ENCODE measurements around the gene NTNG1.

Gene NTNG1

DNA sequence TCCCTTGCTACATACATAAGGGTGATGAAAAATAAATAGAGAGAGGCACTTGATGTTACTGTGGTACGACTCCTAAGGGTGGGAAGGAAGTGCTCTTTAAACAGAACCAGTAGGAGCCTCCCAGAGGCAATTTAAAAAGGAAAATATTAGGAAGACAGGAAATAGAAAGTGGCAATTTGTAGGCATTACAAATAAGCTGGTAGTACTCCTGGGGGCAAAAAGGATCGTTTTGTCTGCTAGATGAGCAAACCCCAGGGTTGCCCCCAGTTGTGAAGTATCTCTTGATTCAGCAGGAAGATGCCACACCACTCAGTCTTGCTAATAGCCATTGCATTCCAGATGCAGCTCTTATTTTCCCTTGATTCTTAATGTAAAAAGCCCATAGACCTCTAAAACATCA, 303.0 kb downstream of the NTNG1 start:
- Histone ChIP-seq H3K27me3 (ENCODE audit: control insufficient read depth, insufficient read depth, low read length) (no peaks in the 10 kb centered on the region), H3K4me3 (ENCODE audit: low read length) (no peak overlapping the region), H3K36me3 (ENCODE audit: control insufficient read depth, insufficient read depth, low read length) (no peaks in the 10 kb centered on the region), H3K9me3 (ENCODE audit: control insufficient read depth, insufficient read depth, low read length) (no peaks in the 10 kb centered on the region), H3K27ac (ENCODE audit: low read length) (no peak overlapping the region), H3K4me1 (ENCODE audit: control insufficient read depth, insufficient read depth, low read length) (no peaks in the 10 kb centered on the region)
- DNase-seq (ENCODE audit: low read depth, low spot score), result no peak
- no CpG with 5 or more reads among the region's 2 CpGs for WGBS (ENCODE audit: insufficient coverage, insufficient read length)

- H3K36me3 ChIP-seq (ENCODE audit: control insufficient read depth, insufficient read depth, low read length), result no peaks in the 10 kb centered on the region
- H3K4me3 ChIP-seq (ENCODE audit: low read length), result no peak overlapping the region
- H3K27ac ChIP-seq (ENCODE audit: low read length), result no peak overlapping the region
- no peaks in the 10 kb centered on the region for H3K9me3 ChIP-seq (ENCODE audit: control insufficient read depth, insufficient read depth, low read length)
- WGBS (ENCODE audit: insufficient coverage, insufficient read length), result no CpG with 5 or more reads among the region's 1 CpG
- no peaks in the 10 kb centered on the region for H3K4me1 ChIP-seq (ENCODE audit: control insufficient read depth, insufficient read depth, low read length)
- no peak for DNase-seq (ENCODE audit: low read depth, low spot score)
- no peaks in the 10 kb centered on the region for H3K27me3 ChIP-seq (ENCODE audit: control insufficient read depth, insufficient read depth, low read length)
These were observed 303.5 kb downstream of the NTNG1 start for GRCh38 chr1:107444302-107444701.

- H3K27ac ChIP-seq (ENCODE audit: low read length), result no peak overlapping the region
- no peak for DNase-seq (ENCODE audit: low read depth, low spot score)
- no peak overlapping the region for H3K4me3 ChIP-seq (ENCODE audit: low read length)
- no peaks in the 10 kb centered on the region for H3K36me3 ChIP-seq (ENCODE audit: control insufficient read depth, insufficient read depth, low read length)
- WGBS (ENCODE audit: insufficient coverage, insufficient read length), result no CpG with 5 or more reads among the region's 3 CpGs
- H3K27me3 ChIP-seq (ENCODE audit: control insufficient read depth, insufficient read depth, low read length), result no peaks in the 10 kb centered on the region
- H3K9me3 ChIP-seq (ENCODE audit: control insufficient read depth, insufficient read depth, low read length), result no peaks in the 10 kb centered on the region
- H3K4me1 ChIP-seq (ENCODE audit: control insufficient read depth, insufficient read depth, low read length), result no peaks in the 10 kb centered on the region
These were observed 308.5 kb downstream of the NTNG1 start for GRCh38 chr1:107449326-107449725.

- H3K27ac ChIP-seq (ENCODE audit: low read length), result no peak overlapping the region
- H3K36me3 ChIP-seq (ENCODE audit: control insufficient read depth, insufficient read depth, low read length), result no peaks in the 10 kb centered on the region
- no peaks in the 10 kb centered on the region for H3K4me1 ChIP-seq (ENCODE audit: control insufficient read depth, insufficient read depth, low read length)
- DNase-seq (ENCODE audit: low read depth, low spot score), result no peak
- no peaks in the 10 kb centered on the region for H3K27me3 ChIP-seq (ENCODE audit: control insufficient read depth, insufficient read depth, low read length)
- H3K4me3 ChIP-seq (ENCODE audit: low read length), result no peak overlapping the region
- no CpG with 5 or more reads among the region's 5 CpGs for WGBS (ENCODE audit: insufficient coverage, insufficient read length)
- no peaks in the 10 kb centered on the region for H3K9me3 ChIP-seq (ENCODE audit: control insufficient read depth, insufficient read depth, low read length)
These were observed 310.2 kb downstream of the NTNG1 start for GRCh38 chr1:107450899-107451664.

GRCh38 chr1:107451715-107452114, 310.9 kb downstream of the NTNG1 start:
- Histone ChIP-seq H3K4me1 (ENCODE audit: control insufficient read depth, insufficient read depth, low read length) (no peaks in the 10 kb centered on the region), H3K9me3 (ENCODE audit: control insufficient read depth, insufficient read depth, low read length) (no peaks in the 10 kb centered on the region), H3K36me3 (ENCODE audit: control insufficient read depth, insufficient read depth, low read length) (no peaks in the 10 kb centered on the region), H3K27me3 (ENCODE audit: control insufficient read depth, insufficient read depth, low read length) (no peaks in the 10 kb centered on the region), H3K27ac (ENCODE audit: low read length) (no peak overlapping the region), H3K4me3 (ENCODE audit: low read length) (no peak overlapping the region)
- WGBS (ENCODE audit: insufficient coverage, insufficient read length), result no CpG with 5 or more reads among the region's 2 CpGs
- no peak for DNase-seq (ENCODE audit: low read depth, low spot score)

GRCh38 chr1:107454791-107455190, 314.0 kb downstream of the NTNG1 start:
- Histone ChIP-seq H3K36me3 (ENCODE audit: control insufficient read depth, insufficient read depth, low read length) (no peaks in the 10 kb centered on the region), H3K9me3 (ENCODE audit: control insufficient read depth, insufficient read depth, low read length) (no peaks in the 10 kb centered on the region), H3K27me3 (ENCODE audit: control insufficient read depth, insufficient read depth, low read length) (no peaks in the 10 kb centered on the region), H3K27ac (ENCODE audit: low read length) (no peak overlapping the region), H3K4me1 (ENCODE audit: control insufficient read depth, insufficient read depth, low read length) (no peaks in the 10 kb centered on the region), H3K4me3 (ENCODE audit: low read length) (no peak overlapping the region)
- WGBS (ENCODE audit: insufficient coverage, insufficient read length), result no CpG with 5 or more reads among the region's 4 CpGs
- no peak for DNase-seq (ENCODE audit: low read depth, low spot score)

DNA sequence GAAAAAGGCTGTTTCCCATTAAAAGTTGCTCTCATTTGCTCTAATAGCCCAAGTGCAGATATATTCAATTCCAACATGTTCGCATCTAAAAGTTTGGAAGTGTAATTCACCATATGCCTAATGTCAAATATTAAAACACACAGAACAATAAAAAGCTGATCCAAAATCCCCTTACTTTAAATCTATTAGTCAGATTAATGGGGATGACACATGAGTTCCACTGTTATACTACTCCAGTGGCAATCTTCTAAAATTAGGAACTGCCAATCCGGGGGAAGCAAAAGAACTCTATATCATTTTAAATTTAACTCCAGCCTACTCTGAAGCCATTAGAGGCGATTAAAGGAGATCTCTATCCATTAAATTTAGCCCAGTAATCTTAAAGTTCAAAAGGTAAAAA, 317.1 kb downstream of the NTNG1 start:
- Histone ChIP-seq H3K4me3 (ENCODE audit: low read length) (no peak overlapping the region), H3K27ac (ENCODE audit: low read length) (no peak overlapping the region), H3K36me3 (ENCODE audit: control insufficient read depth, insufficient read depth, low read length) (no peaks in the 10 kb centered on the region), H3K4me1 (ENCODE audit: control insufficient read depth, insufficient read depth, low read length) (no peaks in the 10 kb centered on the region), H3K9me3 (ENCODE audit: control insufficient read depth, insufficient read depth, low read length) (no peaks in the 10 kb centered on the region), H3K27me3 (ENCODE audit: control insufficient read depth, insufficient read depth, low read length) (no peaks in the 10 kb centered on the region)
- DNase-seq (ENCODE audit: low read depth, low spot score), result no peak
- no CpG with 5 or more reads among the region's 3 CpGs for WGBS (ENCODE audit: insufficient coverage, insufficient read length)

DNA sequence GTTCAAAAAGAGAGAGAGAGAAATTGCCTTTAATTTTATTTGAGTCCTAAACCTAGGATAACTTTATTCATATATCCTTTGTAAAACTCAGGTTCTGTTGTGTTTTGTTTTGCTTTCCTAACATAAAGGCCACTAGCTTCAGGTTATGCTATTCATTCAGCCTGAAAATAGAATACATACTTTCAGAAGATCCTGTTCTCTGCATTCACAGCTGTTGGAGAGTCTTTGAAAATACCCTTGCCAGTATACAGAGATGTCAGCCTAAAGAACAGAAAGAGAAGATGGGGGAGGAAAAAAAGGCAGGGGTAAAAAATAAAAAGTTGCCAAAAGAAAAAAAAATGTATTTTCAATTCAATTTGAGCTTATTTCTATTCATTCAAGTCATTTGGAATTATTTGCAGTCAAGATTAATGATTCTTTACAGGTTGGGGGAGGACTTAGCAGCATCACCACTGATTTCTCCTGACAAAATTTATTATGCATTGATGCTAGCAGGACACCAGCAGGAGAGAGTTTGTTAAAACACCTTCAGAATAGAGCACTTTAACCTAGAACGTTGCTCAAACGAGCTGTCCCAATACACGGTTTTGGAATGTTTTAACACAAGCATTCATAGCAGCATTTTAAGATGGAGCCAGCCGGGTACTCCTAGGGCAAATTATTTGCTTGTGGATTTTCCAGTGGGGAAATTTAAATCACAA, 318.5 kb downstream of the NTNG1 start:
- no peaks in the 10 kb centered on the region for H3K4me1 ChIP-seq (ENCODE audit: control insufficient read depth, insufficient read depth, low read length)
- WGBS (ENCODE audit: insufficient coverage, insufficient read length), result no CpG with 5 or more reads among the region's 4 CpGs
- no peaks in the 10 kb centered on the region for H3K36me3 ChIP-seq (ENCODE audit: control insufficient read depth, insufficient read depth, low read length)
- no peak for DNase-seq (ENCODE audit: low read depth, low spot score)
- H3K9me3 ChIP-seq (ENCODE audit: control insufficient read depth, insufficient read depth, low read length), result no peaks in the 10 kb centered on the region
- H3K4me3 ChIP-seq (ENCODE audit: low read length), result no peak overlapping the region
- no peaks in the 10 kb centered on the region for H3K27me3 ChIP-seq (ENCODE audit: control insufficient read depth, insufficient read depth, low read length)
- H3K27ac ChIP-seq (ENCODE audit: low read length), result no peak overlapping the region

DNA sequence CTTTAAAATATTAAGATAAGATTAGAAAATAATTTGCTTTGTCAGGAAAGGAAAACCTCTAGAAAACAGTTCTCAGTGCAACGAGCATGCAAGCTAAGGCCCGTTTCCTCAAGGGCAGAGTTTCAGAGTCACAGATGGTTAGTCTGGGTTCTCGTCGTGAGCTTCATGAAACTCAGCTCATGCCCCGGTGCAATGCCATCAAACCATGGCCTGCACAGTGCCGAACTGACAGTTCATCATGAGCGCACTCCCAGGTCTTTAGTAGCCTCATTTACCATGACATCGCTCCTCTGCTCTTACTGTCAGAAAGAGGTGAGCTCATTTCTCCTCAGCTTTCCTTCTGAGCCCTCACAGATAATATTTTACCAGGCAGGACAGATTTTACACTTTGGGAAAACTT, 319.2 kb downstream of the NTNG1 start:
- H3K27ac ChIP-seq (ENCODE audit: low read length), result no peak overlapping the region

DNA sequence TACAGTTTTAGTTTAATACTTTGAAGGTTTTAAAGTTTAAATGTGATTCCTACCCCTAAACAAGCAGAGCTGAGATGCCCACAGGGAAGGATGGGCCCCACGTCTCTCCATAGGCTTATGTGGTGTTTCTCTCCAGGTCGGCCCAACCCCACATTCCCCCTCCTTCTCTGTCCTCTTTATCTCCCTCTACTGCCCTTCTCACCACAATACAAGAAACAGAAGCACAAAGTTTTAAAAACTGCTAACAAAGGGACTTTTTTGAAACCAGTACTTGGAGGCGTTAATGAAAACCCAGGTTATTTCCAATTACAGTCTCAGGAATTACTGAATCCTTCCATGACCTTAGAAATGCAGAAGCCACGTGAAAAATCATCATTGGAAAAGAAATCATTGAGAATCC, 324.0 kb downstream of the NTNG1 start:
- no peak overlapping the region for H3K4me3 ChIP-seq (ENCODE audit: low read length)
- no peaks in the 10 kb centered on the region for H3K27me3 ChIP-seq (ENCODE audit: control insufficient read depth, insufficient read depth, low read length)
- no peak for DNase-seq (ENCODE audit: low read depth, low spot score)
- no CpG with 5 or more reads among the region's 4 CpGs for WGBS (ENCODE audit: insufficient coverage, insufficient read length)
- H3K36me3 ChIP-seq (ENCODE audit: control insufficient read depth, insufficient read depth, low read length), result no peaks in the 10 kb centered on the region
- no peaks in the 10 kb centered on the region for H3K9me3 ChIP-seq (ENCODE audit: control insufficient read depth, insufficient read depth, low read length)
- no peaks in the 10 kb centered on the region for H3K4me1 ChIP-seq (ENCODE audit: control insufficient read depth, insufficient read depth, low read length)
- no peak overlapping the region for H3K27ac ChIP-seq (ENCODE audit: low read length)

More for the DNA sequence above, 319.2 kb downstream of the NTNG1 start:
- H3K27me3 ChIP-seq (ENCODE audit: control insufficient read depth, insufficient read depth, low read length), result no peaks in the 10 kb centered on the region
- no peaks in the 10 kb centered on the region for H3K9me3 ChIP-seq (ENCODE audit: control insufficient read depth, insufficient read depth, low read length)
- no peaks in the 10 kb centered on the region for H3K4me1 ChIP-seq (ENCODE audit: control insufficient read depth, insufficient read depth, low read length)
- no peak for DNase-seq (ENCODE audit: low read depth, low spot score)
- no peak overlapping the region for H3K4me3 ChIP-seq (ENCODE audit: low read length)
- WGBS (ENCODE audit: insufficient coverage, insufficient read length), result no CpG with 5 or more reads among the region's 8 CpGs
- no peaks in the 10 kb centered on the region for H3K36me3 ChIP-seq (ENCODE audit: control insufficient read depth, insufficient read depth, low read length)

DNA sequence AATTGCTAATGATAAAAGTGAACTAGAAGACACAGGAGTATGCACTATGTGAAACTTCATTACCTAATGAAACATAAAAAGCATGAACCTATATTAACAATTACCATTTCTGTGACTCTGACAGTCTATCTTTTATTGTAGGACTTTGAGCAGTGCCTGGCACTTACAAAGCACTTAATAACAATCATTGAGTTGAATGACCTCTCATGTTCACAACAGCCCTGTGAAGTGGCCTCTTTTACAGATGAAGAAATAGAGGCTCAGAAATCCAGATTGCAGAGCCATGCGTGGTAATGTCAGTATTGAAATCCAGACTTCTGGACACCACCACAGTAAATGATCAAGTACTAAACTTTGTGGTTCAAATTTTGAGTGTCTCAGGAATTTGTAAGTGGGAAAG, 326.4 kb downstream of the NTNG1 start:
- no peak for DNase-seq (ENCODE audit: low read depth, low spot score)
- no CpG with 5 or more reads among the region's 1 CpG for WGBS (ENCODE audit: insufficient coverage, insufficient read length)

More for the DNA sequence above, 326.4 kb downstream of the NTNG1 start:
- Histone ChIP-seq H3K36me3 (ENCODE audit: control insufficient read depth, insufficient read depth, low read length) (no peaks in the 10 kb centered on the region), H3K27me3 (ENCODE audit: control insufficient read depth, insufficient read depth, low read length) (no peaks in the 10 kb centered on the region), H3K9me3 (ENCODE audit: control insufficient read depth, insufficient read depth, low read length) (no peaks in the 10 kb centered on the region), H3K27ac (ENCODE audit: low read length) (no peak overlapping the region), H3K4me3 (ENCODE audit: low read length) (no peak overlapping the region), H3K4me1 (ENCODE audit: control insufficient read depth, insufficient read depth, low read length) (no peaks in the 10 kb centered on the region)

Data from iPS DF 6.9 (cell line).